Measurements from ENCODE around the gene ARHGEF40.

ARHGEF40 gene

GRCh38 chr14:21090194-21090939 is 20.3 kb downstream of the ARHGEF40 start:
- no peak overlapping the region for H3K4me3 ChIP-seq (ENCODE audit: low read length)
- TF ChIP-seq, protein P1, sequence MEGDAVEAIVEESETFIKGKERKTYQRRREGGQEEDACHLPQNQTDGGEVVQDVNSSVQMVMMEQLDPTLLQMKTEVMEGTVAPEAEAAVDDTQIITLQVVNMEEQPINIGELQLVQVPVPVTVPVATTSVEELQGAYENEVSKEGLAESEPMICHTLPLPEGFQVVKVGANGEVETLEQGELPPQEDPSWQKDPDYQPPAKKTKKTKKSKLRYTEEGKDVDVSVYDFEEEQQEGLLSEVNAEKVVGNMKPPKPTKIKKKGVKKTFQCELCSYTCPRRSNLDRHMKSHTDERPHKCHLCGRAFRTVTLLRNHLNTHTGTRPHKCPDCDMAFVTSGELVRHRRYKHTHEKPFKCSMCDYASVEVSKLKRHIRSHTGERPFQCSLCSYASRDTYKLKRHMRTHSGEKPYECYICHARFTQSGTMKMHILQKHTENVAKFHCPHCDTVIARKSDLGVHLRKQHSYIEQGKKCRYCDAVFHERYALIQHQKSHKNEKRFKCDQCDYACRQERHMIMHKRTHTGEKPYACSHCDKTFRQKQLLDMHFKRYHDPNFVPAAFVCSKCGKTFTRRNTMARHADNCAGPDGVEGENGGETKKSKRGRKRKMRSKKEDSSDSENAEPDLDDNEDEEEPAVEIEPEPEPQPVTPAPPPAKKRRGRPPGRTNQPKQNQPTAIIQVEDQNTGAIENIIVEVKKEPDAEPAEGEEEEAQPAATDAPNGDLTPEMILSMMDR (IDR thresholded peaks at IDR 0.05; ENCODE audit: insufficient read depth, low read depth, low read length, missing control alignments): peak; percentile 42
- DNase-seq (ENCODE audit: low read depth): no peak

DNA sequence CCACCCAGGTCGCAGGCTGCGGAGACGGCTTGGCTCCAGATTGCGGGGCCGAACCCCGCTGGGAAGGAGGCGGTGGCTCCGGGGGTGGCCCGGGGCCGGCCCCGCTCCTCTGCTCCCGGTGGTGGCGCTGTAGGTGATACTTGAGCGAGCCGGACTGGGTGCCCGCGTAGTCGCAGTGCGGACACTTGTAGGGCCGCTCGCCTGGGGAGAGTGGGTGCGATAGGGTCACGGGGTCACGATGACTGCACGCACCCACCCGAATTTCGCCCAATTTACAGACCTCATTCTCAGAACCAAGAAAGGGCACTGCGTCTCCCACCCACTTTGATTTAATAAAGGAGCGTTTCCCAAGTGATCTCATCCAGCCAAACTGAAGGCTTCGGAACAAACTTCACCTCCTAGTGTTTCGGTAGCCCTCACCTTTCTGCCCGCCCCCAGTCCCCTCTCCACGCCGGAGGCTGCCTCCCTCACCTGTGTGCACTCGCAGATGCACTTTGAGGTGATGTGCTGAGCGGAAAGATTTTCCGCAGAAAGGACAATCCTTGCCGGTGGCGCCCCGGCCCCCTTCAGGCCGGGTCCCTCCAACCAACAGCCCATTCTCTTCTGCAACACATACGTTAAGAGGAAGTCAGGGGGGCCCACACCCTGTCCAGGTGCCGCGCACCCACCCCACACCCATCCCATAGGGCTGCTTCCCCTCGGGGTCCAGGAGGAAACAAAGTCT is 21.0 kb downstream of the ARHGEF40 start:
- TF ChIP-seq, protein P1 (IDR thresholded peaks at IDR 0.05; ENCODE audit: insufficient read depth, low read depth, low read length, missing control alignments): no peak
- H3K4me3 ChIP-seq (ENCODE audit: low read length): no peak overlapping the region
- DNase-seq (ENCODE audit: low read depth): no peak

DNA sequence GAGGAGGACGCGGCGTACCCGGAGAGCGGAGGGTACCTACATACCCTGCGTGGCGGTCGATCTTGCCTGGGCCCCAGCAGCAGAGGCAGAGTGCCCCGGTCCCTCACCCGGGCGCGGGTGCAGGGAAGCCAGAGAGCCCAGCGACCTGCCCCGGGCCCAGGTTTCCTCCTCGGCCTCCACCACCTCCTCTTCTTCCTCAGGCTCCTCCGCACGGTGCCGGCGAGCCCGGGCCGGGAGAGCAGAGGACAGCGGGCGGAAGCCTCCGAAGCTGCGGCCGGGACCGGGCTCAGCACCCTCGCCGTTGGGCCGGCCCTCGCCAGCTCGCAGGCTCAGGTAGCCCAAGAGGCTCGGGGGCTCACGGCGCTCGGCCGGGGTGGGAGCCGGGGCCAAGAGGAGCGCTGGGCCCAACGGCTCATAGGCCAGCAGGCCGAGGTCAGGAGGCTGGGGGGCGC is 21.7 kb downstream of the ARHGEF40 start:
- TF ChIP-seq, protein P1 (IDR thresholded peaks at IDR 0.05; ENCODE audit: insufficient read depth, low read depth, low read length, missing control alignments): no peak
- no peak for DNase-seq (ENCODE audit: low read depth)
- H3K4me3 ChIP-seq (ENCODE audit: low read length): no peak overlapping the region

- TF ChIP-seq, protein P1 (IDR thresholded peaks at IDR 0.05; ENCODE audit: insufficient read depth, low read depth, low read length, missing control alignments): peak; percentile 98
- H3K4me3 ChIP-seq (ENCODE audit: low read length): no peak overlapping the region
- peak; percentile 78 for DNase-seq (ENCODE audit: low read depth)
Measured at GRCh38 chr14:21092273-21093011, 22.3 kb downstream of the ARHGEF40 start.

GRCh38 chr14:21093018-21093417 is 22.9 kb downstream of the ARHGEF40 start:
- TF ChIP-seq, protein P1 (IDR thresholded peaks at IDR 0.05; ENCODE audit: insufficient read depth, low read depth, low read length, missing control alignments): no peak
- no peak for DNase-seq (ENCODE audit: low read depth)
- no peak overlapping the region for H3K4me3 ChIP-seq (ENCODE audit: low read length)

- TF ChIP-seq, protein P1 (IDR thresholded peaks at IDR 0.05; ENCODE audit: insufficient read depth, low read depth, low read length, missing control alignments): no peak
- no peak overlapping the region for H3K4me3 ChIP-seq (ENCODE audit: low read length)
- no peak for DNase-seq (ENCODE audit: low read depth)
Measured at GRCh38 chr14:21093769-21094681, 23.9 kb downstream of the ARHGEF40 start.
